Stimulated activated CD4-positive, alpha-beta T cell treated with anti-CD3 and anti-CD28 coated beads, Interleukin-4, amount 100 ng/mL, for 24 hours (primary cell): ENCODE results near the gene ROBO1.
"Not testable (repeated sequence)": the region's sequence is repeated elsewhere in the genome, so short reads cannot be mapped to it uniquely, and the experiment has no call there.

ENCODE experiments used
- DNase-seq: peaks from one replicate; pipeline ENCODE4 v3.0.0-alpha.2; 2020

ROBO1 gene

DNA sequence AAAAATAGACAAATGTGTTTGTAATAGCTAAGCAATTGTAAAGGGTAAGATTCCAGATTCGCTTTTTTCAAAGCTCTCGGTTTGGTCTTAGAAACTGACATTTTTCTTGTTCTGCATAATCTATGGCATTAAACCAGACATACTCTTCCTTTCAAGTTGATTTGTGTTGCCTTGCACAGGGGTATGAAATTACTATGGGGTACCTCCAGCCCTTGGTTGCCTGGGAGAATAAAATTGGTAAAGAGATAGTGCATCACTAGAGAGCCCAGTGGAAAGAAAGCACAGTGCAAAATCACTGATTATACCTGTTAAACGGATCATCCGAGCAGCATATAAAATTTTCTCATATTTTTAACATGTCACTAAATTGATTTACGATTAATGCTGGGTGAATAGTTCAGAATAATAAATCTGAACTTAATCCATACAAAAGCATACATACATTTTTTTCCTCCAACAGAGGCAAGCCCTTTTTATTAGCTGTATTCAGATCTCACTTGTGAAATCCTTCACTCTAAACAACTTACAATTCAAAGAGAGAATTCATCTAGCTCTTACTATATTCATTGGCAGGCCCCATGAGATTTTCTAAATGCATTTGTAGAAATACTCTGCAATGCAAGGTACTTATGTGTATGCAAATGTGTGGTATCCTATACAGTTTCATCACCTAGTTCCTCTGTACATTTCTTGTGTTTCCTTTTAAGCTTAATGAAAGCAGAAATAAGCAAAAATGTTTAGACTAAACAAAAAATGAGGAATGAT lies 224.4 kb downstream of the ROBO1 start:
- DNase-seq: no peak

DNA sequence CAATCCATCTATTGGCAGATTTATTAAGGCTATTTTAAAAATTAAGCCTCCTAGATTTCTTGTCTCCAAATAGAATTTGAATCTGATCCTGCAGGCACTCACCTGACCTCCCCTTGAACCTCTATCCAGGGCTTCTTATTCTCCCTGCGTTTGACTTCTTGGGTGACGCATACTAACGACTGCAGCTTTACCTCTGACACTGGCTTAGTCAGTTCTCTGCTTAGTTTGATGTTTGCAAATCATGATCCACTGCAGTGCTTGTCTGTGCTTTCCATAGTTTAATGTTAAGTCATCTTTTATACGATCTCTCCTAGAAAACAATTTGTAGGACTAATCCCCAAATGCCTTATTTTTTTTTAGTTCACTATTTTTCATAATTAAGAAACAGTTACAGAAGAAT lies 233.1 kb downstream of the ROBO1 start:
- DNase-seq: no peak

DNA sequence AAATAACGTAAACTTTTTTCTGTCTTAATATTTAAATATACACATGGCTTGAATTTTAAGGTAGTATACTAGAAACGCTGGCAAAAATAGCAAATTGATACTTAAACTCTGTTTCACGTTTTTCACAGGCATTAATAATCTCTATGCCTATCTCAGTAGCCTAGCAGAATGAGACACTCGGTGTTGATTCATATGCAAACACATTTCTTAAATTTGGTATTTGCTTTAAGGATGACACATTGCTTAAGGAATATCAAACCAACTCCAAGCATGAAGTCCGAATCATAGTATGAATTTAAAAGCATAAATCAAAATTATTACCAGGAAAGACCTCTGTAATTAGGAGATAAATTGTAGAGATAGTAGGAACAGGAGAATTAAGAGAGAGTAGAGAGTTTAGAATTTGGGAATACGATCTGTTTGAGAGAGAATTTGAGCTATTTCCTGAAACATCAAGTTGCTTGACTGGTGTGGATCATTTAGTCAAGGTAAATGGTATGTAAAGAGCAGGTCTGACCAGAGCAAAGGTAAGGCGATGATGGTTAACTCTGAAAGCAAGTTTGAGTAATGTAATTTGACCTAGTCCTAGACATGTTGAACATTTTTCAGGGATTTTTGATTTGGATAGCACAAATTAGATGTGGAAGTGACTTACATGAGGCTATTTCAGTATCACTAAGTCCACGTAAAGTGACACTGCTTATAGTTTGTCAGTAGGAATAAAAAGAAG lies 236.1 kb downstream of the ROBO1 start:
- DNase-seq: no peak

DNA sequence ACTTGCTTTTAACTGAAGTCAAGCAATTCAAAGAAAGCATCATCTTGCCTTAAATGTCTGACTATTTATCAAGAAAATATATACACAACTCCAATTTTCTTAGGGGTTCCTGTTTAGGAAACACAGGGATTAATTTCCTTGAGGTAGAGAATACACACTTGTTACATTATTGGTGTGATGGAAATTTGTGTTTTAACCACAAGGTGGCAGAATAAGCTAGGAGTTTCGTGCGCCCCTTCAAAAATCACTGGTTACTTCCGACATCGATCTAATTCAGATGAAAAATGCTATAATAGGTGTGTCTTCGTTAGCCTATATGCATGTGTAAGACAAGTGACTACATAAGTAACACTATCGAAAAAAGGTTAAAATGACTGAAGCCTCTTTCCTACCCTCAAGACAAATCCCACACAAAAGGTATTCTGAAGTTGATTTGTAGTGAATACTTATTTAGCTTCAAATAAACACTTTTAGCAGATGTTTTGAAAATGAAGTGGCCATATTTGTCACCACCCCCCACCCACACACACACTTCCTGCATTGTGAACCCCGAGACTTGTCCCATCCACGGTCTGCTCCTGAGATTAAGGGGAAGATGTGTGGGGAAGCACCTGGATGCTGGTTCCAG lies 246.5 kb downstream of the ROBO1 start:
- DNase-seq: no peak

DNA sequence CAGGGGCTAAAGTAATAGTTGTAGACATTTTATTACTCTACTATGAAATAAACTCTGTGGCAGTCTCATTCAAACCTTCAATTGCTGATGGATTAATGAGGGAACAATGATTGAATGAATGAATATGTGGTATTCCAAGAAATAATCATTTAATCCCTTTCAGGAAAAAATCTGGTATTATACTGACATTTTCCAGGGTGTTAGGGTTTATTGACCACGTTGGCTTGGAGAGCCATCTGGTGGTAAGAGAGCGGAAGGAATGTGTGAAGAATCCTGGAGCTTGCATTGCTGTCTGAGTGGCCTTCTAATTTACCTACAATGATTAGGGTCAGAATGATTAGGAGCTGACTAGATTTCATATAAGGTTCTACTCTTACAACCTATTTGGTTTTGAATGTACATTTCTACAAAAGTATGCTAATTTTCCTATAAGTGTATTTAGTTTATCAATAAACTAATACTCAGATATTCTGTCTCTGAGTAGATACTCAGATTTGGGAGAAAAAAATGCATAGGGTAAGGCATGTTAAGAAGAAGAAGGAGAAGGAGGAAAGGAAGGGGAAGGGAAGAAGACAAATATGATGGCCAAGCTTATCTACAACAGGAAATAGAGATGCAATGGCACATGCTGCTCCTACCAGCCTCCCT lies 249.9 kb downstream of the ROBO1 start:
- DNase-seq: no peak

DNA sequence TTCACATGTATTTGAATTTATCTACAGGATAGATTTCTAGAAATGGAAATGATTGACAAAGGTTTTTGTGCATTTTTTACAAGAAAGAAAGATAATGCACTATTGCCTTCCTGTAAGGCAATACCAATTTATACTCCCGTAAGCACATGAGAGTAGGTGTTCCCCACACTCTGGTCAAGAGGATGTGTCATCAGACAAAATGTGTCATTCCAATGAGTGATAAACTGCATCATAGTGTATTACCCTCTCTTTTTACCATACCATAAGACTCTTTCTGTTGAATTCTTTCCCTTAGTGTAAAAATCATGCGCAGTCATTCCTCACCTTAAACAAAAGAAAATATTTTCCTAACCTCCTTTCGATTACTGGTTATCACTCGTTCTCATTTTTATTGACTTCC lies 251.0 kb downstream of the ROBO1 start:
- DNase-seq: no peak

DNA sequence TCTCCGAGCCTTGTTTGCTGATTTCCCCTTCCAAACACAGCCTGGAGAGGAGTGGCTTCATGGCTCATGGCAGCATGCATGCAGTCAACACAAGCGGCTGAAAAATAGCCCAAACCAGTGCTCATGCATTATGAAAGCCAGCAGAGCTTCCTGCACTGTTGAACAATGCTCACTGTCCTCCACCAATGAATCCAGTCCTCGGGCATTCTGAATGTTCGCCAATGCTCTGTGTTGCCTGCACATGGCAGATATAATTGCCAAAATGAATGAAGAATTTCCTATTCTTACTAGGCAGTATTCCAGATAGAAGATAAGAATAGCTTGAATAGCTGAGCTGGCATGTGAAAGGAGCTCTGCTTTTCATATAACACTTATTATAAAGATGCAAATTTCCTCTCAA lies 252.7 kb downstream of the ROBO1 start:
- no peak for DNase-seq

DNA sequence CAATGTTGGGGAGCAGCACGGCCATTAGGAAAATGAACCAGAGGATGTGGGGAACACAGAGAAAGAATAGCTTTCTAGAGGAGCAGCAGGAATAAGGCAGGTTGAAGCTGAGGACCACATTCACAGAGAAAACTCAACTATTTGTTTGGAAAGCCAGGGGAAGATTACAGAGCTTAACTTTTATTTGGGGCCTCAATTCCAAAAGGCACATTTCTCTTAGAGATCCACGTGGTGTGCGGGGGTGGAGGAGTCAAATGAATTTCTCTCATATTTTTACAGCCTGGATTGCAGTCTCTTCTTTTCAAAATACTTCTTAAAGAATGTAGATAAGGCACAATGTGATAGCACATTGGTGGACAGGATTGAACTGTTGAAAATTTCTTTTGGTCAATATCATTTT lies 253.7 kb downstream of the ROBO1 start:
- DNase-seq: no peak

DNA sequence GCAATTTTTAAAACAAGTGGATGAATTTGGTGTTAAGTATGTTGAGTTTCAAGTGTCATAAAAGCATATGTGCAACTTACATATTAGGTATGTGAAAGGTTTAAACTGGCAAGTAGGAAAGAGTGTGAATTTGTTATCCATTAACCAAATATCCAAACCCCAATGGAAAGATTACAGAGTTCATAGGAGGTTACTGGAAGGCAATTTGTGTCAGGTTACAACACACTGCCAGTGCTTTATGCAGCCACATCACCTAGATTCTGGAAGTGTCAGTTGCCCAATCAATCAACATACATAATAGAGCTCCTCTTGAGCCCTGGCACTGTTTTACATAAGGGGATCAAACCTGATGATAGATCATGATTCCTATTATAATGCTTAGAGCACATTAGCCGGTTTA lies 261.0 kb downstream of the ROBO1 start:
- DNase-seq: no peak

DNA sequence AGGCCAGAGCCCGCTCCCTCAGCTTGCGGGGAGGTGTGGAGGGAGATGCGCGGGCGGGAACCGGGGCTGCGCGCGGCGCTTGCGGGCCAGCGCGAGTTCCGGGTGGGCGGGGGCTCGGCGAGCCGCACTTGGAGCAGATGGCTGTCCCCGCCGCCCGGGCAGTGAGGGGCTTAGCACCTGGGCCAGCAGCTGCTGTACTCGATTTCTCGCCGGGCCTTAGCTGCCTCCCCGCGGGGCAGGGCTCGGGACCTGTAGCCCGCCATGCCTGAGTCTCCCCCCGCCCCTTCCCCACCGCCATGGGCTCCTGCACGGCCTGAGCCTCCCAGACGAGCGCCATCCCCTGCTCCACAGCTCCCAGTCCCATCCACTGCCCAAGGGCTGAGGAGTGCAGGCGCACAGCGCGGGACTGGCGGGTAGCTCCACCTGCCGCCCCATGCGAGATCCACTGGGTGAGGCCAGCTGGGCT lies 265.5 kb downstream of the ROBO1 start:
- not testable (repeated sequence) for DNase-seq

DNA sequence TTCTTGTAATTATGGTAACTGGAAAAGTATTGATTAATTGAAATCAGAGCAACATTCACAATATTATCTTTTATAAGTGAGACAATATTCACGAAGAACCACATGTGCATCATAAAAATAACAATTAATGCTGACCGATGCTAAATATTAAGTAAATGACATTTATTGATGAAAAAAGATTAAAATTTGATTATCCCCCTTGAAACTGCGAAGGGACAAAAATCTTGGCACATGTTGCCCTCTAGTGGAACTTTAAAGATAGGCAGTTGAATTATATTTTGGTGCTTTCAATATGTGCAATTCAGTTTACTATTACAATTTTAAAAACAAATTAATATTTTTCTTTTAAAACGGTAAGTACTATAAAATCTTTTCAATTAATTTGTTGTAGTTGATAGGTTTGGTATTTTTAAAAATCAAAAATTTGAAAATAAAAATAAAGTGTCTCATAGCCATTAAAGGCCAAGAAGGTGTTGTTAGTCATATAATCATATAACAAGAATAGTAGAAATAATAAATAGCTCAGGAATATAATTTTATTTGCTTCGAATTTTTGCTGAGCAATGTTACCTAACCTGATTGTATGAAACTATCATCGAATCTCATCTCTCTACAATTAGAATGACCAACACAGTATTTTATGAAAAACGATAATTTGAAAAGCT lies 270.2 kb downstream of the ROBO1 start:
- DNase-seq: no peak

DNA sequence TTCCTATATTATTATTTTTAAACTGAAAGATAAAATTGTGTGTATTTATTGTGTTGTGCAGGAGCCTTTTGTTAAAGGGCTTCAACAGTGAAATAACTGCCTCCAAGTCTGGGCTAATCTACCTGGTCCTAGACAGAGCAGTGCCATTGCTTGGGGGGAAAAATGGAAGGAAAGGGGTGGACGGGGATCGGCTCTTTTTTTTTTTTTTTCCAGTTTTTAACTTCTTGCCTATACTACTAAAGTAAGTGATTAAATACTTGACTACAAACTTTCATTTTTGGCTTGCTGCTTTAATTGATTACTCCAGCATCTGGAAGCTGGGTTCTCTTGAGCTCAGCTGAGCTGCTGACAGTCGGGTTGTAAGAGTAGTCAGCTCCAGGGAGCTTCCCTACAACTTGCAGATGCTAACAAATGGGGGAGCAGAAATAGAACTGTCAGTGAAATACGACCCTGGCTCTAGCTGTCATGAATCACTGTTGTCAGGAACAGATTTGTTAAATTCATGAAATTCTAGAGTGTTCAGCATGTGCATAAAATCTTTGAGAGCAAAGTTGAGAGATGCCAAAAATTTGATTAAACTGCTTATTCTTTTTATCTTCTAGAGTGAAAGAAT lies 276.7 kb downstream of the ROBO1 start:
- no peak for DNase-seq

DNA sequence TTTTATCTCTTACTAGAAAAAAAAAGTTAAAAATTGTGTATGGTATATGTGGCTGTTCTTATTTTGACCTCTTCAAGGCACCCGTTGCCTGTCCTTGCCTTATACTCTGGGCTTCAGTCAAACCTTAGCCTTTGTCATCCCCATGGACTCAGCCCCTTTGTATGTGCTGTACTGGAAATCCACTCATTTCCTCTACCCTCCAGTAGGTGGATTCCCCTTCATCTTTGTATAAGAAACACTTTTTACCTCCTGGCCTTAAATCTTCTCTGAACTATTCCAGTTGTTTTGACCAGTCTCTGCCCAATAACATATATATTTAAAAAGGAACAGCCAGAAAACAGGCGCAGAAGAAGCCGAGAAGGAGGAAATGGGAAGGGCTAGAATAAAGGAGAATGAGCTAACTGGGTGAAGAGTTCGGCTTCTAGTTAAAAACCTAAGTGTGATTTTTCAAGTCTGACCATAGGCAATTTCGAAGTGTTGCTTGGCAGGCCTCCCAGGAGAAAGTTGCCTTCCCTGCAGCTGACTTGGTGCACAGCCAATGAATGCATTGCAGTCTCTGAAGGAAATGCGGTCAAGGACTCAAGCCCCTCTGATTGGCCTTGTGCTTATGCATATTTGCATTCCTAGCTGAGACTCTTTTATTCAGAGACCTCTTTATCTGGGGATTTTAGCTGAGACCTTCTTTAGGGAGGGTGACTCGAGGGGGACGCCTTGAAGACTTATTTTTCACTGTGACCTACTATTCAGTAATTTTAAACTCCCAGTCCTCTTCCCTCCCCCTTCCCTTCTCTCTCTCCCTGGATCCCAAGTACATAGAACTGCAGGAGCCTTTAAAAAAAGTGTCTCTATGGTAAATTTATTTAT lies 277.4 kb downstream of the ROBO1 start:
- DNase-seq: no peak

DNA sequence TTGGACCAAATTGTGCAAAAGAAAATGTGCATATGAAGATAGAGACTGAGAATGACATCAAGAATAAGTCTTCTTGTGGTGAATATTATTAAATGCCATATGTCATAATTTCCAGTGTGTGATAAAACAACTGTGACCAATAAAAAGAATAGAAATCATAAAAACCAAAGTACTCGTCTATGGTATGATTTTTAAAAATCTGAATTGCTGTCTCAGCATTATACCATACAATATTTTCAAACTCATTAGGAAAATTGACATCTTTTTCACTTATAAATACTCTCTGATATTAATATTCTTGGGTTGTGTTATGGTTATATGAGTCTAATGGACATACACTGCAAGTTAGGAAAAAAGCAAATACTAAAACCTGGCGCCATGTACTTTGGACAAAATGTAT lies 279.4 kb downstream of the ROBO1 start:
- no peak for DNase-seq

DNA sequence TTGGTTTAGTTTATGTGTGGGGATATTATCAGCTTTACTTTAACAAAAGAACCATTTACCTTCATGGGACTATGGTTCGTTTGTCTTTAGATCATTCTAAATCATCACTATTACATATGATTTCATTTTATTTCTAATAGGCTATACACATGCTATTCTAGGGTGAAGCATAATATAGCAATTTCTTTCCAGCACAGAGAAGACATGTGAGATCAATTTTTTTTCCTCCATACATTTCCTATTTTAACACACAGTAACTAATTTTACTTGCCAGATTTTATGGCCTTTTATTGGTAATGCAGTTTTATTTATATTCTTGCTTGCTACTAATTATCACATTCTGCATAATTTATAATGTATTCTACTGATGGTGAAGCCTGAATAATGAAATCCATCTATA lies 287.1 kb downstream of the ROBO1 start:
- DNase-seq: no peak

DNA sequence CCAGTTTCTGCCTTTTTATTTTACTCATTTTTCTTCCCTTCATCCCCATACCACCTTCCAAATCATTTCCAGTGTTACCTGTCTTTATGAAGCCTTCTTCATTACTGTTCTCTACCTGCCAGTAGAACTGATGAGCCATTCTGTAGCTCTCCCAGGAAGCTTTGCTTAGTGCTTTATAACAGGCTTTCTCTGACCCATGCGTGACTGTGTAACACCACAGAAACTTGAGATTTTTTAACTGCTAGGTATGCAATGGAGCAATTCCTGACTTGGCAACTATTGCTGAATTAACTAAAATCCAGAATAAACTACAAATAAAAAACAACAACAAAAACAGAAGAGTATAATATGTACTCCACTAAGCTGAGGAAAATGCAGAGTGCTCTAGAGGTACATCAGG lies 289.2 kb downstream of the ROBO1 start:
- DNase-seq: no peak

DNA sequence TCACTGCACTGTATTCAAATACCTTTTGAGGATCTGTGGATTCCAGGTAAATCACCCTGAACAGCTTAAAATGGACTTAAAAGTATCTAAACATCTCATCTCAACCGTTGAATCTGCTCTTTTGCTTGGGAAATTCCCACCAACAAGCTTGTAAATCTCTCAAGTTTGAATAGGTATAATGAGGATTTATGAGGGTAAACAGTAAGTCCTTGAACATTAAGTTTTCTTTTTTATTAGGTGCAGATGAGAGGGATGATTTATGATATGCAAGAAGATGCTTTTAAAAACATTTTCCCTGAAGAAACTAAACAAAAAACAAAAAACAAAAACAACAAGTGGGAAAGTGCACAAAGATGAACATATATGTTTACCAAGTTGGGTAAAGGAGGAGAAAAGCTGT lies 290.6 kb downstream of the ROBO1 start:
- no peak for DNase-seq

DNA sequence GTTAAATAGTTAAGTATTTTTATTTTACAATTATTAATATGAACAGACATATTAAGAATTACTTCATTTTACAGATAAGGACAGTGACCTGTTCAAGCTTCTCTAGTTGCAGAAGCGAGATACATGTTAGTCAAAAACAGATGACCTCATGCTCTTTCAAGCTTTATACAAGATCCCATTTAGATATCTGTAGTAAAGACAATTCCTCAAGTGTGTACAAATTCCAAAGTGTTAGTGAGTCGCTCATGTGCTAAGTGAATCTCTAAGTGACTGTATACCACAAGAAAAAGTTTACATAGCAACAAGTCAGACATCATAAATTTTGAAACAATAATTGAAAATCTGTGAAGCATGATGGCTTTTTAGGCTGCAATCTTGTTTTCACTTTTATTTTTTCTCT lies 293.8 kb downstream of the ROBO1 start:
- no peak for DNase-seq

DNA sequence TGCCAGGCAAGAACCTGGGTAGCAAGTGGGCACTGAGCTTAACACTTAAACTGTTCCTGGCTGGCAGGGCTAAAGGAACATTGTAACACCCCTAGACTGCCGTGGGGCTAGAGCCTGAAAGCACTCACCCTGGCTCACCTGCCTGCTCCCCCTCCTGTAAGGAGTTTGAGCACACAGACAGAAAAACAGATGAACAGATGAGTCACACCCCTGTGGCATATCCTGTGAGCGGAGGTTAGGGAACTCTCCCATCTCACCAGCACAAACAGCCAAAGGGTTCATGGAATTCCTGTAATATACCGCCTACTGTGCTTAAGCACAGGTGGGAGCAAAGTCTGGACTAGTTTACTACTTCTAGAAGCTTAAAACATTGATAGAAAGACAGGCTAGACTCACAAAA lies 300.1 kb downstream of the ROBO1 start:
- no peak for DNase-seq

DNA sequence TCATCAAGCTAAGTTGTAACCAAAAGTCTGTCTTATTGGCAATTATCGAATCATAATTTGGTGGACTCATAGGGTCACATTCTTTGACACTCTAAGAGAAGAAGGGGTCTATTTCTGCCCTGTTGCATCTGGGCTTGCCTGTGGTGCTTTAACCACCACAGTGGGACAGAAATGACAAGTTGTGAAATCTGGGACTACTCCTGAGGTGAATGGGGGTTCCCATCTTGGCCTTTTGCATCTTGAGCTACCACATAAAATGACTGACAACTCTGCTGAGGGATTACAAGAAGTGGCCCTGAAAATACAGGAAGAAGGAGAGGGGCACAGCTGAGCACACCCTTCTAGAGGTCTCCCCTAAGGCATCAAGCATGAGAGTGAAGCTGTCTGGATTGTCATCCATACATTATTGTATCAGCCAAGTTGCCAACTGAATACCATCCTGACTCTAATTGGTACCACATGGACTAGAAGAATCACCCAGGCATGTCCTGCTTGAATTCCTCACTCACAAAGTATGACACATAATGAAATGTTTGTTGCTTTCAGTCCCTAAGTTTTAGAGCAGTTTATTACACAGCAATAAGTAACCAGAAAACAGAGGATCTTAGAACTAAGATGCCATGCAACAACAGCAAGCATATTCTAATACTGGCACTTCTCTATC lies 306.5 kb downstream of the ROBO1 start:
- no peak for DNase-seq

DNA sequence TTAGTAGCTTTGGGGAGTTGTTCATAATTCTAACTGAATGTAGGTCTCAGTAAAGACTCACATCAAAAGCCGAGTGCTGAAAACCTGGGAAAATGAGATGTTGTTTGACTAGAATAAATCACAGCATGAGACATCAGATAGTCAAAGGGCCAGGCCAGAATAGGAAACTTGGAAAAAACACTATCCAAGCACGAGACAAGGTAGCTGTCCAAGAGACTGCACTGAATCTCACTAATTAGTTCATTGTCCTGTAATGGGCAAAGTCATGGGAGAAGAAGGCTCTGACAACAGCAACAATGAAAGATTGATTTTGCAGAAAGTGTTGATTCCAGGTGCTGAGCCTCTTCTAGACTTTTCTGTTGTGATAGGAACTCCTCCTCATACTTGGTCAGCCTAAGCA lies 314.2 kb downstream of the ROBO1 start:
- no peak for DNase-seq
